ENCODE data around the gene JMJD8.

The JMJD8 gene

DNA sequence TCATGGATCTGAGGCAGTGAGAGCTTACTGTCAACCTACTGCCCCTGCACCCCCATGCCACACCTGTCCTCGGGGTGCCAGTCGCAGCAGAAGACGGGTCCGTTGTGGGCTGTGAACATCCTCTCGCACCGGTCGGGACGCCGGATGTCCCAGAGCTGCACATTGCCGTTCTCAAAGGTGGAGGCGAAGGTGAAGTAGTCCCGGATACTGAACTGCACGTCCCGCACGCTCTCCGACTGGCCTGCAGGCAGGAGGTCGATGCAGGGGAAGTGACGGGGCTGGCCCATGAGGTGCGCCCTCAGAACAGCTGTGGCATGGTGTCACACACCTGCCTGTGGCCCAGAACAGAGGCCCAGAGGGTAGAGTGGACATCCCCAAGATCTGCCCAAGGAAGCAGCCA is 3.4 kb upstream of the JMJD8 start:
- no peak for DNase-seq

- no peak for DNase-seq
These were observed 2.5 kb upstream of the JMJD8 start for GRCh38 chr16:686459-687260.

GRCh38 chr16:685967-686366 is 1.8 kb upstream of the JMJD8 start:
- DNase-seq, result no peak

DNA sequence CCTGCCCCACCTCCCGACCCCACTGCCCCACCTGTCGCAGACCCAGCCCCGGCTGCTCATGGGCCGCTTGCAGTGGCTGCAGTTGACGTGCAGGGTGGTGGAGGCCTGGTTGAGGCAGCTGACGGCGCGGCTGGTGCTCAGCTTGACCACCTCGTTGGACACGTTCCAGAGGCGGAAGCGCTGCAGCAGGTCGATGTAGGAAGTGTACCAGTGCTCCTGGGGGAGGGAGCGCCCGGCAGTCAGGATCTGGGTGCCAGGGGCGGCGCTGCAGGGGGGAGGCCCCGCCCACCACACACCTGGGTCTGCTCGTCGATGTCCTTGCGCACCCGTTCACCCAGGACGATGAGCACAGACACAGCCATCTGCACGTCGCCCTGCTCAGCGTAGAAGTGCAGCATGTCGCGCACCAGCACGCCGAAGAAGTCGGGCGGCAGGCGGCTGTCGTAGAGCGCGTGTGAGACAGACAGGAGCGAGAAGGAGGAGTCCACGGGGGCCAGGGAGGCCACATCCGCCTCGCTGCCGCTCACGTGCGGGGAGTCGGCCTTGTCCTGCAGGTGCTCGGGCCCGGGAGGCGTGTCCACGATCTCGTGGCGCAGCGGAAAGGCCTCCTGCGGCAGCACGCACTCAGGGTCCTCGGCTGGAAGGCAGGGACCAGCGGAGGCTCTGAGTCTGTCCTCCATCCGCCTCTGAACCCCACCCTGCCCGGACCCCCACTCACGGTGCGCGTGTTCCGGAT is 995 bp upstream of the JMJD8 start:
- DNase-seq, result no peak

DNA sequence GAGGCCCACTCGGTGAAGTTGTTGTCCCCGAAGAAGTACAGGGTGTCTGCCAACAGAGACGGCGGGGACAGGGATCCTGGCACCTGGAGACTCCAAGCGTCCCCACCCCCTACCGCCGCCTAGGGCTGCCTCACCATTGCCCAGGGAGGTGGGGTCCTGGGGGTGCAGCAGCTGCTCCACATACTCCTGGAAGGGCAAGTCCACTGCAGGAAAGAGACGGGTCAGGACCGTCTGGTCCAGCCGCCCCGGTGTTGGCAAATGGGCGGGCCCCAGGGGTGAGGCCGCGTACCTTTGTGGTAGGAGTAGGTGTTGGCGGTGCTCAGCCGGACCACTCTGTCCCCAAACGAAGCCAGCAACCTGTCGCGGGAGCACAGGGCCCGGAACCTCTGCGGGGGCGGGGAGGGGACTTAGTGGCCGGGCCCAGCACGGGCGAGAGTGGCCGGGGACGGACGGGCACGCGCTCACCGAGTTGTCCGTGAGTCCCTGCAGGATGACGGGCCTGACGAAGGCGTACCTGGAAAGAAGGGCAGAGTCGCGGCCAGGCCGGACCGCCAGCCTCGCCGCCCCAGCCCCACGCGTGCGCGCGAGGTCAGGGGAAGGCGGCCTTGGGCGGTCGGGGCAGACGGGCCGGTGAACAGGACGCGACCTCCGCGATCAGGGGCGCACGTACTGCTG is 601 bp downstream of the JMJD8 start:
- DNase-seq, result no peak

- DNase-seq, result no peak
These were observed 1.4 kb downstream of the JMJD8 start for GRCh38 chr16:682493-683395.

DNA sequence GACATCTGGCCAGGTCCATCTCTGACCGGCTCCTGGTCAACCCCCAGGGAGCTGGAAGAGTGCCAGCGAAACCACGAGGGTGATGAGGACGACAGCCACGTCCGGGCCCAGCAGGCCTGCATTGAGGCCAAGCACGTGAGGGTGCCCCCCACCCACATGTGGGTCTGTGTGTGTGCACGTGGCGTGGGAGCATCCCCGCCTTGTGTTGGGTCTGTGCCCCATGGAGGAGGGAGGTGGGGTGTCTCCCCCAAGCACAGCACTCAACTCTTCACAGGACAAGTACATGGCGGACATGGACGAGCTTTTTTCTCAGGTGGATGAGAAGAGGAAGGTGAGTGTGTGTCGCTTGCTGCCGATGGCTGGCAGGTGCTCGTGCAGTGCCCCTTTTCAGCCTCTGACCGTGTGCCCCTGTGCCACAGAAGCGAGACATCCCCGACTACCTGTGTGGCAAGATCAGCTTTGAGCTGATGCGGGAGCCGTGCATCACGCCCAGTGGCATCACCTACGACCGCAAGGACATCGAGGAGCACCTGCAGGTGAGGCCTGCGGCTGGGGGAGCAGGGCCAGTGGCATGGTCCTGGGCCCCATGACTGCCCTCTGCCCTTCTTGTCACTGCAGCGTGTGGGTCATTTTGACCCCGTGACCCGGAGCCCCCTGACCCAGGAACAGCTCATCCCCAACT is 2.2 kb downstream of the JMJD8 start:
- no peak for DNase-seq

- no peak for DNase-seq
These were observed 3.0 kb downstream of the JMJD8 start for GRCh38 chr16:680967-681745.

GRCh38 chr16:680625-680945 is 3.5 kb downstream of the JMJD8 start:
- no peak for DNase-seq

- DNase-seq, result no peak
These were observed 4.1 kb downstream of the JMJD8 start, which contains the start of gene STUB1 for GRCh38 chr16:679814-680624. STUB1 (plus strand) TSS chr16:680410; CDS start chr16:680526, 116 bp downstream.

DNA sequence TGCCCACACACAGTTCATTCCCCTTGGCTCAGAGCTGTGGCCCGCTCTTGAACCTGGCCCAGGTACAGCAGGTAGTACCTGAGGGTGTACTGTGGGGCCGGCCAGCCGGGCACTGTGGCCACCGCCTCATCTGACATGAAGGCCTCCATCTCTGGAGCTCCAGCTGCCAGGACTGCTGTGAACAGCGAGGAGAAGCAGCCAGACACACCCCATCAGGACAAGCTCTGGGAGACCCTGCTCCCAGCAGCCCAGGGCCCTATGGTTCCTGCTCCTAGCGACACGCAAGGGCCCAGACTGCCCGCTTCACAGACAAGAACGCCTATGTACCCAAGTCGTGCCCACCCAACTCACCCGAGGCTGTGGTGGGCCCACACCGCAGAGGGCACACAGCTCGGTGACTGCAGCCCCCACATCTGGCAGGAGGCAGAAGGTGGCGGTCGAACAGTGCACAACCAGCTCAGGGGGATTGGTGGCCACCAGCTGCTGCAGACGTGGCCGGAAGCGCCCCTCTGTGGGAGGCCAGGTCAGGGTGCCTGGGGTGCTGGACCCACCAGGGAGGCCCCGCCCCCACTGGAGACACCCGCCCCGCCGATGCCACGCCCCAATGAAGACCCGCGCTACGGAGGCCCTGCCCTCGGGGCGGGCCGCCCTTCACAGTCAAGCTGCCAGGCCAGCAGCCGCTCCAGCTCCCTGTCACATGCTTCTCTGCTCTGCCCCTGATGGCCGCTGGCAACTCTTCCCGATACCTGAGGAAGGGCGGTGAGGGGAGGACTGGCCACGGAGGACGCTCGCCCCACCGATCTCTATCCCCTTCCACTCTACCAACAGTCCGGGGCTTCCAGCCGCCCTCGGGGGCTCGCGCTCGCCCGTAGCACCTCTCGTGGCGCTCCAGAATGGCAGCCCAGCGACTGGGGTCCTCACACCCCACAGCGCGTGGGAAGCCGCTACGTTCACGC is 5.0 kb downstream of the JMJD8 start:
- DNase-seq, result no peak

DNA sequence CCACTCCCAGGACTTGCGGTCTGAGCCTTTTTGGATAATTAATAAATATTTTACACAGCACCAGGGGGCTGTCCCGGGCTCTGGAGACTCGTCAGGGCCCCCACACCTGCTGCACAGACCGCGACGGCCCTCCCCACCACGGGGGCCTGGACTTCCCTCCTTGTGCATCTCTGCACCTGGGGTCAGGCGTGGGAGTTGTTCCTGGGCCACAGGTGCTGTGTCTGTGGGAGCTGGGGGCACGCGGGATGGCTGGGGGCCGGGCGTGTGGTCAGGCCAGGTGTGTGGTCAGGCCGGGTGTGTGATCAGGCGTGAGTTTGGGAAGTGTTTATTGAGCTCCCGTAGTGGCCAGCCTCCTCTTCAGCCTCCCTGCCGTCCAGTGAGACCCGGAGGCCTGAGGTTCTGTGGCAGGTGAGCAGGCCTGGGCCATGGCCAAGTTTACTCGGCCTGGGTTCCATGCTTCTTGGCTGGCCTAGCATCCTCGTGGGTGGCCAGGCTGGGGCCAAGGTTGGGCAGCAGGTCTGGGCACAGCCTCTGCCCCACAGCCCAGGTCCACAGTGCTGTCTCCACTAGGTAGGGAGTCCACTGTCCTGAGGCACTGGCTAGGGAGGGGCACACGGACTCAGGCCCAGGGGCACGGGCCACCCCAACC is 5.8 kb downstream of the JMJD8 start:
- DNase-seq, result no peak

- no peak for DNase-seq
These were observed 6.6 kb downstream of the JMJD8 start for GRCh38 chr16:677316-678190.

- DNase-seq, result no peak
These were observed 7.2 kb downstream of the JMJD8 start for GRCh38 chr16:676913-677312.

GRCh38 chr16:676565-676902 is 7.6 kb downstream of the JMJD8 start:
- no peak for DNase-seq

- DNase-seq, result no peak
These were observed 8.1 kb downstream of the JMJD8 start for GRCh38 chr16:675884-676564.
